Caco-2 (cell line): ENCODE data around the gene CDH13. TPM values are rescaled to one million over a fixed set of nuclear protein-coding genes. Genes with fewer than 3 reads are reported as not detected.

Experiments
- BruUV-seq: library from RNA; stranded (reverse); fragments of 400-500 nt; replicated peaks from 2 replicates; lab custom pipeline; 2021; lab: Mats Ljungman, UMichigan
- CTCF ChIA-PET: fragments of 300-600 bp; sonication (Branson Sonifier 250); formaldehyde crosslinking; loops from one replicate; lab custom pipeline; 2022; ENCODE audit warnings: antibody characterized with exemption; lab: Charles Lee
- POLR2A ChIA-PET: fragments of 300-600 bp; sonication (Branson Sonifier 250); formaldehyde crosslinking; loops from one replicate; lab custom pipeline; 2022; ENCODE audit warnings: antibody characterized with exemption; lab: Charles Lee
- DNase-seq, 2 experiments: peaks; one replicate each; pipeline versions ENCODE4 v3.0.0 to v3.0.0-alpha.2; 2020 to 2022
- H3K27me3 ChIP-seq: replicated peaks from 2 replicates; pipeline ENCODE4 v1.6.0; 2011; ENCODE audit warnings: low read length; ENCODE audit not compliant: control insufficient read depth, insufficient read depth
- H3K36me3 ChIP-seq: 2 replicates; pipeline ENCODE4 v1.5.1; 2011; ENCODE audit warnings: low read length; ENCODE audit not compliant: control insufficient read depth, insufficient read depth
- H3K4me1 ChIP-seq: fragments of 250-450 bp; sonication (Bioruptor Pico); 2 replicates; pipeline ENCODE4 v1.5.1; 2020; ENCODE audit warnings: mild to moderate bottlenecking
- H3K4me3 ChIP-seq: 2 replicates; pipeline ENCODE4 v1.5.1; 2011; ENCODE audit warnings: low read depth, mild to moderate bottlenecking, control low read depth, low read length
- H3K9me3 ChIP-seq: fragments of 250-450 bp; sonication (Bioruptor Pico); 2 replicates; pipeline ENCODE4 v1.5.1; 2020; ENCODE audit warnings: mild to moderate bottlenecking, moderate library complexity
- H3K27ac Mint-ChIP-seq: one replicate; pipeline ENCODE4 v1.8.0; 2022; ENCODE audit warnings: mixed read lengths; ENCODE audit not compliant: unreplicated experiment
- H3K27me3 Mint-ChIP-seq: one replicate; pipeline ENCODE4 v1.8.0; 2022; ENCODE audit warnings: mixed read lengths; ENCODE audit not compliant: insufficient read depth, unreplicated experiment
- H3K36me3 Mint-ChIP-seq: one replicate; pipeline ENCODE4 v1.8.0; 2022; ENCODE audit warnings: mild to moderate bottlenecking, mixed read lengths; ENCODE audit not compliant: insufficient read depth, unreplicated experiment
- H3K4me1 Mint-ChIP-seq: one replicate; pipeline ENCODE4 v1.8.0; 2022; ENCODE audit warnings: low read depth, mixed read lengths; ENCODE audit not compliant: unreplicated experiment
- H3K4me3 Mint-ChIP-seq: one replicate; pipeline ENCODE4 v1.8.0; 2022; ENCODE audit warnings: mild to moderate bottlenecking, moderate library complexity, mixed read lengths; ENCODE audit not compliant: unreplicated experiment
- H3K9me3 Mint-ChIP-seq: one replicate; pipeline ENCODE4 v1.8.0; 2022; ENCODE audit warnings: mixed read lengths; ENCODE audit not compliant: unreplicated experiment
- intact Hi-C: fragments of 100-400 bp; cut with micrococcal nuclease; formaldehyde crosslinking; loops from one replicate; pipeline ENCODE4 v1.10.0; 2022; ENCODE audit not compliant: unreplicated experiment
- total RNA-seq: library from RNA; stranded (reverse); gene quantifications from 2 replicates; pipeline ENCODE4 v1.2.3, GENCODE V29; 2022
- TF ChIP-seq, protein P1 (sequence below), 2 experiments: fragments of 200-600 bp in 1 of 2; IDR thresholded peaks; 1 replicate in 1 of 2; 2 replicates in 1 of 2; pipeline versions ENCODE4 v1.5.1 to v1.8.0; 2011 to 2022; ENCODE audit warnings: antibody characterized with exemption in 1 of 2, control low read depth in 1 of 2, inconsistent platforms in 1 of 2, low read depth in 1 of 2, low read length in 1 of 2, mild to moderate bottlenecking in 1 of 2, moderate library complexity in 1 of 2; ENCODE audit not compliant: insufficient read depth in 1 of 2, severe bottlenecking in 1 of 2, unreplicated experiment in 1 of 2

CDH13 gene
- total RNA-seq, 1 experiment from 2014 or later, result 2.2 TPM

DNA sequence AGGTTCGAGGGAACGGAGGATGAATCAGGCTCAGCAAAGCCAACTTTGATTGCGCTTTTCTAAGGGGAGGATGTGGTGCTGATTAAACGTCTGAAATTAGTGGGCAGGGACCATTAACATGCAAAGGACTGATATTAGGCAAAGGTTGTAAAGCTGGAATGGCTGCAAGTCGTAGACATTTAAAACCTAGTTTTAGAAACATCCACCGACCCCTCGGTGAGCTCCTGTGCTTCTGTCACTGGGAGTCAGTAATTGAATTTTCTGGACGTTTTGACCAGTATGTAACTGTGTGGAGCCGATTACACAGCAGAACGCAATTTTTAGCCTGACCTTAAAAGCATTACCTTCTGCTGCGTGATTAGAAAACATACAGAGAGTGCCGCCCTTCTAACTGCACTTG lies 960.4 kb downstream of the CDH13 start:
- no TSS peak for BruUV-seq
- H3K36me3 Mint-ChIP-seq, result no peaks in the 10 kb centered on the region
- DNase-seq, result no peak
- no peaks in the 10 kb centered on the region for H3K4me1 Mint-ChIP-seq
- ChIA-PET CTCF (no interaction called here), POLR2A (no interaction called here)
- no peaks in the 10 kb centered on the region for H3K4me1 ChIP-seq
- intact Hi-C loops, result loop anchor here (10.0 kb wide), 1 partner anchor 78 kb away; no protein-coding TSS in a partner anchor
- H3K27me3 Mint-ChIP-seq, result peaks cover 42% of the 10 kb centered on the region
- no peaks in the 10 kb centered on the region for H3K9me3 Mint-ChIP-seq
- no peaks in the 10 kb centered on the region for H3K36me3 ChIP-seq
- no peak overlapping the region for H3K27ac Mint-ChIP-seq
- TF ChIP-seq, protein P1, sequence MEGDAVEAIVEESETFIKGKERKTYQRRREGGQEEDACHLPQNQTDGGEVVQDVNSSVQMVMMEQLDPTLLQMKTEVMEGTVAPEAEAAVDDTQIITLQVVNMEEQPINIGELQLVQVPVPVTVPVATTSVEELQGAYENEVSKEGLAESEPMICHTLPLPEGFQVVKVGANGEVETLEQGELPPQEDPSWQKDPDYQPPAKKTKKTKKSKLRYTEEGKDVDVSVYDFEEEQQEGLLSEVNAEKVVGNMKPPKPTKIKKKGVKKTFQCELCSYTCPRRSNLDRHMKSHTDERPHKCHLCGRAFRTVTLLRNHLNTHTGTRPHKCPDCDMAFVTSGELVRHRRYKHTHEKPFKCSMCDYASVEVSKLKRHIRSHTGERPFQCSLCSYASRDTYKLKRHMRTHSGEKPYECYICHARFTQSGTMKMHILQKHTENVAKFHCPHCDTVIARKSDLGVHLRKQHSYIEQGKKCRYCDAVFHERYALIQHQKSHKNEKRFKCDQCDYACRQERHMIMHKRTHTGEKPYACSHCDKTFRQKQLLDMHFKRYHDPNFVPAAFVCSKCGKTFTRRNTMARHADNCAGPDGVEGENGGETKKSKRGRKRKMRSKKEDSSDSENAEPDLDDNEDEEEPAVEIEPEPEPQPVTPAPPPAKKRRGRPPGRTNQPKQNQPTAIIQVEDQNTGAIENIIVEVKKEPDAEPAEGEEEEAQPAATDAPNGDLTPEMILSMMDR (IDR thresholded peaks at IDR 0.05; ENCODE audit: insufficient read depth in 1 of 2, low read depth in 1 of 2, low read length in 1 of 2, severe bottlenecking in 1 of 2, unreplicated experiment in 1 of 2), result no peak
- H3K4me3 ChIP-seq, result no peak overlapping the region
- H3K4me3 Mint-ChIP-seq, result no peak overlapping the region
- H3K9me3 ChIP-seq, result no peaks in the 10 kb centered on the region
- no peaks in the 10 kb centered on the region for H3K27me3 ChIP-seq

DNA sequence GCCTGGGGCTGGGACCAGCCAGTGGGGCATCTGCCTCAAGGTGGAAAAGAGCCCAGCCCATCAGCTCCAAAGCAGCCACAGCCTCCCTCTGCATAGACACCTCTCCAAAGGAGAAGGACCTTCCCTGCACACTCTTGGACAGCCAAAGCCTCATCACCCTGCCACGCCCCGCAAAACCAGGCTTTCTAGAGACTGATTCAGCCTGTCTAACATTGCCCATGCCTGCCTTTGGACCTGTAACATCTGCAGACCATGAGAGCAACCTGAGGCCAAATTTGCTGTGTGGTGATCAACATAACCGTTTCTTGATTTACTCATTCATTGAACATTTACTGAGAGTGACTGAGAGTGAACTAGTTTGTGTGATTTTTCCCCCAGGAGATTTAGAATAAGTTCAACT lies 961.3 kb downstream of the CDH13 start:
- intact Hi-C loops, result loop anchor here (10.0 kb wide), 1 partner anchor 77 kb away; no protein-coding TSS in a partner anchor
- peaks cover 43% of the 10 kb centered on the region for H3K27me3 Mint-ChIP-seq
- POLR2A ChIA-PET, result no interaction called here
- CTCF ChIA-PET, result no interaction called here
- H3K4me3 Mint-ChIP-seq, result no peak overlapping the region
- H3K36me3 Mint-ChIP-seq, result no peaks in the 10 kb centered on the region
- H3K27me3 ChIP-seq, result no peaks in the 10 kb centered on the region
- no peaks in the 10 kb centered on the region for H3K9me3 Mint-ChIP-seq
- no peaks in the 10 kb centered on the region for H3K36me3 ChIP-seq
- no peaks in the 10 kb centered on the region for H3K9me3 ChIP-seq
- no TSS peak for BruUV-seq
- H3K27ac Mint-ChIP-seq, result no peak overlapping the region
- TF ChIP-seq, protein P1 (IDR thresholded peaks at IDR 0.05; ENCODE audit: insufficient read depth in 1 of 2, low read depth in 1 of 2, low read length in 1 of 2, severe bottlenecking in 1 of 2, unreplicated experiment in 1 of 2), result no peak
- no peaks in the 10 kb centered on the region for H3K4me1 ChIP-seq
- DNase-seq, result no peak
- H3K4me3 ChIP-seq, result no peak overlapping the region
- H3K4me1 Mint-ChIP-seq, result no peaks in the 10 kb centered on the region

DNA sequence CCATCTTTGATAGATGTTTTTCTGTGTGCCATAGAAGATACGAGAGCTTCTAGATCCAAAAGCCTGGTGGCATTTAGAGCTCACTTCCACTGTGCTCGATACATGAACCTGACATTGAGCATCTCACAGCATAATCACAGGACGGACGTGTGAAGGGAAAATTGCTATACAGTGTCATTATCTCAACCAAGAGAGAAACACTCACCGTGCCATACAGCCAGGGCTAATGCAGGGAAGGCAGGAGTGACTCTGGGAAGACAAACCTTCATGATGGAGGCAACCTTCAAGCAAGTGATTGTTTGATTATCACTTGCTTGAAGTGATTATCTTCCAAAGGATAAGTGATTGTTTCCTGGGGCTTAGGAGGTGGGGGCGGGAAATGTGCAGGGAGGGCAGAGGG lies 962.8 kb downstream of the CDH13 start:
- Histone ChIP-seq H3K9me3 (no peaks in the 10 kb centered on the region), H3K4me1 (no peaks in the 10 kb centered on the region), H3K36me3 (no peaks in the 10 kb centered on the region), H3K4me3 (no peak overlapping the region), H3K27me3 (no peaks in the 10 kb centered on the region)
- Mint-ChIP-seq H3K9me3 (no peaks in the 10 kb centered on the region), H3K27ac (no peak overlapping the region), H3K4me1 (no peaks in the 10 kb centered on the region), H3K27me3 (peaks cover 46% of the 10 kb centered on the region), H3K36me3 (no peaks in the 10 kb centered on the region), H3K4me3 (no peak overlapping the region)
- ChIA-PET CTCF (no interaction called here), POLR2A (no interaction called here)
- BruUV-seq, result no TSS peak
- intact Hi-C loops, result loop anchor here (10.0 kb wide), 1 partner anchor 75 kb away; no protein-coding TSS in a partner anchor
- TF ChIP-seq, protein P1 (IDR thresholded peaks at IDR 0.05; ENCODE audit: insufficient read depth in 1 of 2, low read depth in 1 of 2, low read length in 1 of 2, severe bottlenecking in 1 of 2, unreplicated experiment in 1 of 2), result no peak
- no peak for DNase-seq
